GM23248 (cell line): ENCODE data around the gene LAMA3. TPM values are rescaled to one million over a fixed set of nuclear protein-coding genes. Genes with fewer than 3 reads are reported as not detected.

Experiments
- DNase-seq: peaks from one replicate; pipeline ENCODE4 v3.0.0-alpha.2; 2015
- H2AFZ ChIP-seq: fragments of 200-600 bp; sonication (generic); 2 replicates; pipeline ENCODE4 v1.6.1; 2016; ENCODE audit warnings: antibody characterized with exemption
- H3F3A ChIP-seq: fragments of 200-600 bp; sonication (generic); 2 replicates; pipeline ENCODE4 v1.6.1; 2016; ENCODE audit warnings: mild to moderate bottlenecking, antibody characterized with exemption, mixed run types; ENCODE audit not compliant: insufficient read depth
- H3K27ac ChIP-seq: fragments of 200-600 bp; sonication (generic); 2 replicates; pipeline ENCODE4 v1.5.1; 2016; ENCODE audit warnings: mild to moderate bottlenecking
- H3K27me3 ChIP-seq: fragments of 200-600 bp; sonication (generic); replicated peaks from 2 replicates; pipeline ENCODE4 v1.6.1; 2016; ENCODE audit warnings: mild to moderate bottlenecking; ENCODE audit not compliant: insufficient read depth
- H3K36me3 ChIP-seq: fragments of 200-600 bp; sonication (generic); 2 replicates; pipeline ENCODE4 v1.6.1; 2016; ENCODE audit warnings: low read depth, mild to moderate bottlenecking
- H3K4me1 ChIP-seq: fragments of 200-600 bp; sonication (generic); 2 replicates; pipeline ENCODE4 v1.6.1; 2016; ENCODE audit warnings: mild to moderate bottlenecking; ENCODE audit not compliant: insufficient read depth
- H3K4me2 ChIP-seq: fragments of 200-600 bp; sonication (generic); one replicate; pipeline ENCODE4 v1.6.1; 2016; ENCODE audit warnings: mild to moderate bottlenecking; ENCODE audit not compliant: unreplicated experiment
- H3K4me3 ChIP-seq: fragments of 200-600 bp; sonication (generic); 2 replicates; pipeline ENCODE4 v1.5.1; 2016; ENCODE audit warnings: mild to moderate bottlenecking
- H3K79me2 ChIP-seq: fragments of 200-600 bp; sonication (generic); 2 replicates; pipeline ENCODE4 v1.6.1; 2016; ENCODE audit warnings: mild to moderate bottlenecking; ENCODE audit not compliant: insufficient read depth
- H3K9ac ChIP-seq: fragments of 200-600 bp; sonication (generic); 2 replicates; pipeline ENCODE4 v1.6.1; 2016; ENCODE audit warnings: mild to moderate bottlenecking
- H3K9me2 ChIP-seq: fragments of 200-600 bp; sonication (generic); 2 replicates; pipeline ENCODE4 v1.6.1; 2016; ENCODE audit warnings: mixed run types, mild to moderate bottlenecking, moderate library complexity; ENCODE audit not compliant: insufficient read depth
- H3K9me3 ChIP-seq: fragments of 200-600 bp; sonication (generic); one replicate; pipeline ENCODE4 v1.6.1; 2017; ENCODE audit warnings: low read depth
- H4K20me1 ChIP-seq: fragments of 200-600 bp; sonication (generic); 2 replicates; pipeline ENCODE4 v1.6.0; 2016; ENCODE audit not compliant: insufficient read depth
- EZH2 ChIP-seq: fragments of 200-600 bp; sonication (generic); IDR thresholded peaks from 2 replicates; pipeline ENCODE4 v1.6.1; 2018; ENCODE audit warnings: antibody characterized with exemption, mild to moderate bottlenecking; ENCODE audit not compliant: insufficient read depth, poor library complexity, severe bottlenecking
- EZH2phosphoT487 ChIP-seq: fragments of 200-600 bp; sonication (generic); IDR thresholded peaks from 2 replicates; pipeline ENCODE4 v1.6.1; 2018; ENCODE audit warnings: antibody characterized with exemption, moderate library complexity, mild to moderate bottlenecking, low read depth; ENCODE audit not compliant: insufficient read depth
- WGBS, 2 experiments: methylation state at CpG; one replicate each; pipeline ENCODE4 v1.1.6; 2015 to 2017; ENCODE audit warnings: low lambda C conversion rate in 2 of 2, low coverage in 1 of 2; ENCODE audit errors: missing lambda C conversion rate in 2 of 2; 5-methylcytosine and 5-hydroxymethylcytosine counted together
- in situ Hi-C: fragments of 300-500 bp; cut with MboI; formaldehyde crosslinking; loops from 2 replicates; pipeline ENCODE4 v1.15.0; 2020
- polyA plus RNA-seq: library from polyadenylated mRNA; unstranded; fragments of >200 nt; fragmentation: Nextera tagmentation; extraction: Ambion mirVana; gene quantifications from 2 replicates; pipeline ENCODE4 v1.2.1, GENCODE V29; 2016
- total RNA-seq: library from RNA; depleted of rRNA; stranded (reverse); fragments of >200 nt; shearing (Covaris generic); gene quantifications from 2 replicates; pipeline ENCODE4 v1.2.3, GENCODE V29; 2014

The LAMA3 gene
- total and polyA plus RNA-seq, 2 experiments from 2014 or later, result 0.93 to 1.9 TPM

- Histone ChIP-seq H3K9ac (no peak overlapping the region), H3K27me3 (no peaks in the 10 kb centered on the region), H3K9me3 (no peaks in the 10 kb centered on the region), H3K27ac (no peak overlapping the region), H3K36me3 (no peaks in the 10 kb centered on the region), H3F3A (peaks cover 13% of the 10 kb centered on the region), H3K4me1 (peaks cover 17% of the 10 kb centered on the region), H3K79me2 (no peaks in the 10 kb centered on the region), H3K9me2 (no peaks in the 10 kb centered on the region), H4K20me1 (no peaks in the 10 kb centered on the region), H2AFZ (no peak overlapping the region), H3K4me3 (no peak overlapping the region), H3K4me2 (no peak overlapping the region)
- TF ChIP-seq EZH2phosphoT487 (no peak), EZH2 (no peak)
- in situ Hi-C loops, result no loop called here
- DNase-seq, result no peak
- 97 to 100% methylated on average over 3 of the region's 3 CpGs for WGBS, 2 experiments
Observed at GRCh38 chr18:23724681-23725080, 35.4 kb downstream of the LAMA3 start.

GRCh38 chr18:23725351-23725750, 36.1 kb downstream of the LAMA3 start:
- H3K9me3 ChIP-seq, result no peaks in the 10 kb centered on the region
- no peak overlapping the region for H3K4me3 ChIP-seq
- 84 to 91% methylated on average over 6 of the region's 6 CpGs for WGBS, 2 experiments
- H3K79me2 ChIP-seq, result no peaks in the 10 kb centered on the region
- no peaks in the 10 kb centered on the region for H4K20me1 ChIP-seq
- no peak overlapping the region for H2AFZ ChIP-seq
- TF ChIP-seq EZH2, result no peak
- peaks cover 7% of the 10 kb centered on the region for H3F3A ChIP-seq
- in situ Hi-C loops, result no loop called here
- no peaks in the 10 kb centered on the region for H3K36me3 ChIP-seq
- no peak overlapping the region for H3K27ac ChIP-seq
- H3K9me2 ChIP-seq, result no peaks in the 10 kb centered on the region
- no peak overlapping the region for H3K9ac ChIP-seq
- H3K27me3 ChIP-seq, result no peaks in the 10 kb centered on the region
- no peak overlapping the region for H3K4me2 ChIP-seq
- no peak for DNase-seq
- H3K4me1 ChIP-seq, result peaks cover 11% of the 10 kb centered on the region

GRCh38 chr18:23725827-23726661, 36.8 kb downstream of the LAMA3 start:
- Histone ChIP-seq H3K79me2 (no peaks in the 10 kb centered on the region), H3K27me3 (no peaks in the 10 kb centered on the region), H3K9me3 (no peaks in the 10 kb centered on the region), H2AFZ (no peak overlapping the region), H4K20me1 (no peaks in the 10 kb centered on the region), H3K27ac (no peak overlapping the region), H3K9me2 (no peaks in the 10 kb centered on the region), H3K4me1 (peaks cover 8% of the 10 kb centered on the region), H3F3A (no peaks in the 10 kb centered on the region), H3K36me3 (no peaks in the 10 kb centered on the region), H3K4me3 (no peak overlapping the region), H3K4me2 (no peak overlapping the region), H3K9ac (no peak overlapping the region)
- no peak for DNase-seq
- in situ Hi-C loops, result no loop called here
- TF ChIP-seq EZH2 (no peak), EZH2phosphoT487 (no peak)
- WGBS, 2 experiments, result 76 to 82% methylated on average over 6 to 7 of the region's 7 CpGs

GRCh38 chr18:23727707-23728493, 38.6 kb downstream of the LAMA3 start:
- Histone ChIP-seq H3K9me3 (no peaks in the 10 kb centered on the region), H4K20me1 (no peaks in the 10 kb centered on the region), H3K4me1 (peaks cover 4% of the 10 kb centered on the region), H2AFZ (no peak overlapping the region), H3K4me2 (no peak overlapping the region), H3K9me2 (no peaks in the 10 kb centered on the region), H3K36me3 (no peaks in the 10 kb centered on the region), H3K9ac (no peak overlapping the region), H3F3A (no peaks in the 10 kb centered on the region), H3K27ac (no peak overlapping the region), H3K27me3 (no peaks in the 10 kb centered on the region), H3K79me2 (no peaks in the 10 kb centered on the region), H3K4me3 (no peak overlapping the region)
- in situ Hi-C loops, result no loop called here
- WGBS, 2 experiments, result 86 to 90% methylated on average over 6 of the region's 6 CpGs
- DNase-seq, result no peak
- TF ChIP-seq EZH2 (no peak), EZH2phosphoT487 (no peak)
